Stimulated activated CD8-positive, alpha-beta memory T cell treated with anti-CD3 and anti-CD28 coated beads, Interleukin-4, amount 100 ng/mL, for 4 hours (primary cell): ENCODE data around the gene KRT85.
"Not testable (repeated sequence)": the region's sequence is repeated elsewhere in the genome, so short reads cannot be mapped to it uniquely, and the experiment has no call there.

Experiments
- DNase-seq, 2 donors: peaks; one replicate each; pipeline ENCODE4 v3.0.0-alpha.2; 2020; ENCODE audit warnings: low read depth in 2 of 2, low spot score in 1 of 2

Gene KRT85

DNA sequence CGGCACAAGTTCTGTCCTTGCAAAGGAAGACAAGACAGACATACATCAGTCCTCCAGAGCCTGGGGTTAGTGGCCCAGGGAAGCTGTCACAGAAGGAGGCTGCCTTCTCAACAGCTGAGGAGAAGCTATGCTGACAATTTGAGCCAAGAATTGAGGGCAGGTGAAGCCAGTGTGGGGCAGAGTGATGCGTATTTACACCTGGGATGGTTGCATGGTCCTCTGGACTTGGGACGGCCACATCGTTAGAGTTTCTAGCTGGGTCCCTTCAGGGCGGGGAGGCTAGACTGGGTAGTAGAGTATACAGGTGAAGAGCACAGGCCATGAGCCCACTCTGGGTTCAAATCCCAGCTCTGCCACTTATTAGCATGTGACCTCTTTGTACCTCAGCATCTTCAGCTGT is 16.5 kb downstream of the KRT85 start:
- no peak for DNase-seq

DNA sequence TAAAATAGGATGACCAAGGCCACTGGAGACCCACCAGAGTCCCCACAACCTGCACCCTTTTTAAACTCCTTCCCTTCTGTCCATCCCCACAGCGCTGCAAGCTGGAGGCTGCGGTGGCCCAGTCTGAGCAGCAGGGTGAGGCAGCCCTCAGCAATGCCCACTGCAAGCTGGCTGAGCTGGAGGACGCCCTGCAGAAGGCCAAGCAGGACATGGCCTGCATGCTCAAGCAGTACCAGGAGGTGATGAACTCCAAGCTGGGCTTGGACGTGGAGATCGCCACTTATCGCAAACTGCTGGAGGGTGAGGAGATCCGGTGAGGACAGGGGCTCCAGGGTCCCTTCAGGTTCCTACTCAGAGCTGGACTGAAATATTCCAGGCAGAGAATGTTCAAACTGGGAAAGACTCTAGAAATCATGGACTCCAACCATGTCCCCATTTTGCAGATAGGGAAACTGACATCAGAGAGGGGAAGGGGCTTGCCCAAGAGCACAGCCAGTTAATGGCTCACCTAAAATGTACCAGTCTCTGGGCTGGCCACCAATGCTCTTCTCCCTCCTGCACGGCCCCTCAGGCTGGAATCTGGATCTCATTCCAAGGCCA is 17.2 kb downstream of the KRT85 start:
- no peak for DNase-seq

GRCh38 chr12:52349196-52349595 is 18.1 kb downstream of the KRT85 start:
- DNase-seq, result no peak

DNA sequence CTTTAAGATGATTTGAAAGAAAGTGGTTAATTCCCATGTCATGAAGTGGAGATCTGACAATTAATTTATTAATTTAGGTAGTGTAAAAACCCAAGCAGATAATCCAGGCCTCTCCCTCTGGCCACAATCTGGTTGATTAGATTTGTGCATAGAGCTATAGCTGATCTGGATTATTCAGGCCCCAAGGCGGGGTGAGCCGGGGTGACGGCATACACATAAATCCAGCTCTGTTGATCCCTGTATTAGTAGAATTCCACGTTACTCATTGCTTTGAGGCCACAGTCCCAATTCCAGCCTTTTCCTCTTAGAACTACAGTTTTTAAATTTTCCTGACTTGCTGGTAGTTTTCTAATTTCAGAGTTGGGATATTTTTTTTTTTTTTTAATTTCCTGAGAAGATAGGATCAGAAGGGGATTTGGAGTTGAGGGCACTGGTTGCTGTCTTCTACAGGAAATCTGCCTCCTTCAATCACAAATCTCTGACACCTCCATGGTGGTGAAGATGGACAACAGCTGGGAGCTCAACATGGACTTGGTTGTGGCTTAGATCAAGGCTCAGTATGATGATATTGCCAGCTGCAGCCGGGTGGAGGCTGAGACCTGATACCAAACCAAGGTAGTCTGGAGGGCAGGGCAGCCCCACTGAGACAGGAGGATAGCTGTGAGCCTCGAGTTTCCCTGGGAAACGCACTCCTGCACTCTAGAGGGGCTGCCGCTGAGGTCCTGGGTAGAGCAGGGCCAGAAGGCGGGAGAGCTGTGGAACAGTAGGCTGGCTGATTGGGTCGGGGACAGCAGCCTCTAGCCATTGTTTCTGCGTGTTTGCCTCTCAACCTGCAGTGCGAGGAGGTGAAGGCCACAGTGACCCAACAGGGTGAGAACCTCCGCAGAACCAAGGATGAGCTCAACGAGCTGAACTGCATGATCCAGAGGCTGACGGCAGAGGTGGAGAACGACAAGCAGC is 19.4 kb downstream of the KRT85 start:
- DNase-seq, result no peak

DNA sequence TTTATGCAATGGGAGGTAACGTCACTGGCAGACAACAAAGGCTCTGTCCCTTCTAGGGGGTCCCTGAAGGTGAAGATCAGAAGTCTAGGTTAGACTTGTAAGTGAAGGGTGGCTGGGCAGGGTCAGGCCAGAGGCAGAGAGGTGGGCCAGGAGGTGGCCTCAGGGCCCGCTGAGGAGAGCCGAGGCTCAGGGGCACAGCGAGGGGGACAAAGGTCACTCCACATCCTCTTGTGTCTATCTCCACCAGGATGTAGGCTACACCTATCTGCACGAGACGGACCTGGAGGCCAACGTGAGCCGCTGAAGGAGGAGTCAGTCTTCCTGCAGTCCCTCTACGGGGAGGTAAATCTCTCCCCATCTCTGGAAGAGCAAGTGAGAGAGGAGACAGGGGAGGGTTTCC is 20.3 kb downstream of the KRT85 start:
- DNase-seq, result no peak

DNA sequence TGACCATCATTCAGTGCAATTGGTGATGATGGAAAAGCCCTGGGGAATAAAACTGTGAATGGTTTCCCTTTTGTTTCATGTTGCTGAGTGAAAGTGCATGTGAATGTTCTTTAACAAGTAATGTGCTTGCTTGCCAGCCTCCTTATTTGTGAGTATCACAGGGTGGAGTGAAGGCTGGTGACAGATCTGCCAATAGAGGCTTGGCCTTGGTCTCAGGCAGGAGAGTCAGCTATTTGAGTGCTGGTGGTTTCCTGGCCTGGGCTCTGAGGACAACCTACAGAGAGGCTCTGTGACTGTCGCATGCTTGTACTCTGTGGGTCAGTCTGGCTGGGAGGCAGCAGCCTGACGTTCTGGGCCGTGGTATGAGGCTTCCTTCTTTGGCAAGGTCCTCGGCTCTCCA is 20.7 kb downstream of the KRT85 start:
- DNase-seq, result no peak

GRCh38 chr12:52345041-52345440 is 22.2 kb downstream of the KRT85 start:
- not testable (repeated sequence) for DNase-seq

DNA sequence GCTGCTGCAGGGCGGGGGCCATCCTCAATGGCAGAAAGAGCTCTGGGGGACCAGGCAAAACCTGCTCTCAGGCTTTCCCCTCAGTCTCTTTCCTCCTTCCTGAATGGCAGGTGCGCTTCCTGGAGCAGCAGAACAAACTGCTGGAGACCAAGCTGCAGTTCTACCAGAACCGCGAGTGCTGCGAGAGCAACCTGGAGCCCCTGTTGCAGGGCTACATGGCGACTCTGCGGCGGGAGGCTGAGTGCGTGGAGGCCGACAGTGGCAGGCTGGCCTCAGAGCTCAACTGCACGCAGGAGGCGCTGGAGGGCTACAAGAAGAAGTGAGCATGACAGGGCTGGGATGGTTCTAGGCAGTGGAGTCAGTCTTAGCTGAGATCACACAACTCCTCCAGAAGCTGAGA is 23.2 kb downstream of the KRT85 start:
- DNase-seq, result no peak

- DNase-seq, result no peak
These were observed 23.7 kb downstream of the KRT85 start for GRCh38 chr12:52343550-52343949.

- no peak for DNase-seq
These were observed 24.3 kb downstream of the KRT85 start for GRCh38 chr12:52342781-52343490.

DNA sequence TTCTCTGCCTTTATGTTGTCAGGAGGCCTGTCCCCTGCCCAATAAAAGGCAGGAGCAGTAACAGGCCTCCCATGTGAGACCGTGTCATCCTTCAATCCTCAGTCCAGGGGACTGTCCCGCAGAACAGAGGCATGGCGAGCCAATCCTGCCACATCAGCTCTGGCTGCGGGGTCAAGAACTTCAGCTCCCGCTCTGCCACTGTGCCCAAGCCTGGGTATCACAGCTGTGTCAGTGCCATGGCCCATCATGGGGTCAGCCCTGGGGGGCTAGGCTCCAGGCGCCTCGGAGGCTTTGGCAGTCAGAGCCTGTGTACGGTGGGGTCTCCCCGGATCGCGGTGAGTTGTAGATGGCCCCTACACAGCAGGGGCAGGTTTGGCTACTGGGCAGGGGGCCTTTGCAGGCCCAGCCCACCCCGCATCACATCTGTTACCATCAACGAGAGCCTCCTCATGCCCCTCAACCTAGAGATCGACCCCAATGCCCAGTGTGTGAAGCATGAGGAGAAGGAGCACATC is 26.2 kb downstream of the KRT85 start:
- DNase-seq, result no peak

DNA sequence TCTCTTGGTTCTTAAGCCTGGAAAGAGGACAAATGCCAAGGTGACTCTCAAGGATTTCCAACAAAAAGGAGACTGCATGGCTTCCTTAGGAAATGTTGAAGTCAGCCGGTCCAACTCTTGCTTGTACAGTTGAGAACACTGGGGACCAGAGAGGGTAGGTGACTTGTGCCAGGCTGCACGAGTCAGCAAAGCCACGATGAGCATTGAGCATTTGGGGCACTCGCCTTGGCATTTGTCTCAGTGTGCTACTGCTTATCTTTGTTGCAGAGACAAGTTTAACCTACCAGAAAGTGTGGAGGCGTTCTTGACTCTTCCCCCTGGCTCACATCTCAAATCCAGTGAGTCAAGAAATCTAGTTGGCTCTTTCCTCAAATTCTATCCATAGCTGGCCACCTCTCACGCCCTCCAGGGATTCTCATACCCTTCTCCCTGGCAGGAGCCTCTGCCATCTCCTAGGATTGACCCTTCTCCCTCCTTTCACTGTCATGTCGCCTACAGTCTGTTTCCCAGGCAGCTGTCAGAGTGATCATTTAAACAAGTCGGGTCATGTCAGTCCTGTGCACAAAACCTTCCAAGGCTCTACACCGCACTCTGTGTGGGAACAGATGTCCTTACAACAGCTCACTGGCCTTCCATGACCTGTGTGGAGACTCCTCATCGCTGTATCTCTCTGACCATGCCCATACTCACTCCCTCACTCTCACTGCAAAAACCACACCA is 28.9 kb downstream of the KRT85 start:
- DNase-seq, result no peak

DNA sequence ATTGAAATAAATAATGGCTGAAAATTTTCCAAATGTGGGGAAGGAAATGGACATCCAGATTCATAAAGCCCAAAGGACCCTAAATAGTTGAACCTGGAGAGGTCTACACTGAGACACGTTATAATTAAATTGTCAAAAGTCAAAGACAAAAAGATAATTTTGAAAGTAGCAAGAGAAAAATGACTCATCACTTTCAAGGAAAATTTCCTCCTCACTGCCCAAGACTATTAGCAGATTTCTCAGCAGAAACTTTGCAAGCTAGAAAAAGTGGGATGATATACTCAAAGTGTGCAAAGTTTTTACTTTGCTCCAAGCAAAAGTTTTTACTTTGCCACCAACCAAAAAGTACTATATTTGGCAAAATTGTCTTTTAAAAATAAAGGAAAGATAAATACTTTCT is 30.2 kb downstream of the KRT85 start:
- no peak for DNase-seq

DNA sequence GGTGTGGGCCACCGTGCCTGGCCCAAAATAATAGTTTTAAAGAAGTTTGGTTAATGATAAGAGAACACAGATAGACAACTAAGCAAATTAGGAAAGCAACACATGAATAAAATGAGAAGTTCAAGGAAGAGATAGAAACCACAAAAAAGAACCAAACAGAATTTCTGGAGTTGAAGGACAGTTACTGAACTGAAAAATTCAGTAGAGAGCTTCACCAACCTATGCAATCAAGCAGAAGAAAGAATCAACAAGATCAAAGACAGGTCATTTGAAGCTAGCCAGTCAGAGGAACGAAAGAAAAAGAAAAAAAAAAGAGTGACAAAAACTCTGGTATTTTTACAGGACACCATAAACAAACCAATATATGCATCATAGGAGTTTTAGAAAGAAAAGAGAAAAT is 30.6 kb downstream of the KRT85 start:
- DNase-seq, result no peak

DNA sequence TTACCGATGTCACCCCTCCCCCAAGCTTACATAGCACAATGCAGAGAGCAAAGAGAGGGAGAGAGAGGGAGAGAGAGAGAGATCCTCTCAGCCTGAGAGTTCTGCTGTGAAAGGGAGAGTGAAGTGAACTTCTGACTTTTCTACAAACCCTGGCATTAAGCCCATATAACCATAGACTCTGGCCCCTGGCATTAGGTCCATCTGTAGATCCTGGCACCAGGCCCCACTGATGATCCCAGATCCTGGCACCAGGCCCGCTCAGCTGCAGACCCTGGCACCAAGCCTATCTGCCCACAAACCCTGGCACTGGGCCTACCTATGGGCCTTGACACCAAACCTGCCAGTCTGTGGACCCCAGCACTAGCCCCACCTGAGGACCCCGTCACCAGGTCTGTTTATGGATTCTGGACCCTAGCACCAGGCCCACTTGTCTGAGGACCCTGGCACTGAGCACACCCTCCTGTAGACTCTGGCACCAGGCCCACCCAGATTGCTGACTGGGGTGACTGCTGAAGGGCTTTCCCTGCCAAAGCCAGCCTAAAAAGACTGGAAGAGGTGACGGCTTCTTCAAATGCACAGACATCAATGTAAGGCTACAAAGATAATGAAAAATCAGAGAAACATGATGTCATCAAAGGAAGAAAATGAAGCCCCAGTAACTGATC is 31.6 kb downstream of the KRT85 start:
- no peak for DNase-seq

- no peak for DNase-seq
These were observed 33.1 kb downstream of the KRT85 start for GRCh38 chr12:52334185-52334584.

DNA sequence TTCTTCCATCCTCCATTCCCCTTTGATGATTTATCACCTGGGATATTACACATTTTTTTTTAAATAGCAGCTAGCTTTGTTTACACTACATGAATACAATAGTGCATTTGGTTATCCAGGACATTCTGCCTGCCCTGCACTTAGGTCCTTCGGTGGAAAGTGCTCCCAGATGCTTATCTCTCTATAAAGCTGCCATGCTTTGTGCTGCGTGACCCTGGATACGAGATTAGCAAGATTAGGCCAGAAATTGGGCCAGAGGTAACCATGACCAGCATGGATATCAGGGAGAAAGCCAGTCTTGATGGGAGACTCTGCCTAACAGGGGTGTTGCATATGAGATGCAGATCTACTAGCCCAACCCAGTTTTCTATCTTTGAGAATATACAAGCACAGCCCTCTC is 34.0 kb downstream of the KRT85 start:
- DNase-seq, result no peak

DNA sequence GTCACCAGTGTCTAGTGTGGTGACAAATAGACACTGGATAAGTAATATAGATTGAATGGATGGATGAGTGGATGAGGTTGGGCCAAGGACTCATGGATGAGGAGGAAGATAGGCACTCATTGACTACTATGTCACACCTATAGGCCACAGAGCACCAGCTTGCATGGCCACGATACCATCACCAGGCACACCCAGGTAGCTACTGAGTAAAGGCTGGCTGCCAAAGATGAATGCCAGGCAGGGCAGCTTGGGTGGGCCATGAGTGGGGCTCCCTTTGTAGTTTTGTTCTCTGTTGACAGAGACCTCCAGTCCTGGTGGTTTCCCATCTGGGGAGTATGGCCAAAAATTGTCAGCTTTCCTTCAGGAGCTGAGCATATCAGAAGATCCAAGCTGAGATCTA is 34.9 kb downstream of the KRT85 start:
- DNase-seq, result no peak

GRCh38 chr12:52331833-52332232 is 35.4 kb downstream of the KRT85 start:
- no peak for DNase-seq

DNA sequence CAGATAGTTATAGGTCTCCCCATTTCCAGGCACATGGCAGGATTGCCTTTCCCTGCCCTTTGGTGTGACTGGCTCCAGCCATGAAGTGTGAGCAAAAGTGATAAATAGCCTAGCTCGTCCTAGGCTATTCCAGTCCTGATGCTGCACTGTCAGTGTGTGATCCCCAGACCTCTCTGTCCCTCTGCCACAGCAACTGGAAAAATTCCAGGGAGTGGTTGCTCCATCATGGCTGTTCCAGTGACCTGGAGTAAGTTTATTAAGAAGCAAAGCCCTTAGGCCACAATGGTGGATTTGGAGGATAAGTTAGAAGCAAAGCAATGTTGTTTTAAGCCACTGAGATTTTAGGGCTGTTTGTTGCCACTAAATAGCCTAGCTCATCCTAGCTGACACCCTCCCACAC is 36.2 kb downstream of the KRT85 start:
- DNase-seq, result no peak
